Midbrain (tissue), 1 donor: ENCODE measurements around the gene OLIG3.

Experiments used
- DNase-seq: peaks from one replicate; lab custom pipeline; 2025; lab: John Stamatoyannopoulos, UW

OLIG3 gene

GRCh38 chr6:137496368-137496767 is 2.2 kb upstream of the OLIG3 start:
- DNase-seq: no peak

- DNase-seq: no peak
These were observed 1.6 kb upstream of the OLIG3 start for GRCh38 chr6:137495703-137496336.

- no peak for DNase-seq
These were observed 951 bp upstream of the OLIG3 start for GRCh38 chr6:137494988-137495702.

GRCh38 chr6:137493218-137494038 is 766 bp downstream of the OLIG3 start:
- no peak for DNase-seq

GRCh38 chr6:137492289-137493217 is 1.6 kb downstream of the OLIG3 start:
- no peak for DNase-seq

- no peak for DNase-seq
These were observed 2.7 kb downstream of the OLIG3 start for GRCh38 chr6:137491478-137491877.

- DNase-seq: no peak
These were observed 3.2 kb downstream of the OLIG3 start for GRCh38 chr6:137490961-137491360.

GRCh38 chr6:137490006-137490905 is 3.9 kb downstream of the OLIG3 start:
- DNase-seq: no peak

DNA sequence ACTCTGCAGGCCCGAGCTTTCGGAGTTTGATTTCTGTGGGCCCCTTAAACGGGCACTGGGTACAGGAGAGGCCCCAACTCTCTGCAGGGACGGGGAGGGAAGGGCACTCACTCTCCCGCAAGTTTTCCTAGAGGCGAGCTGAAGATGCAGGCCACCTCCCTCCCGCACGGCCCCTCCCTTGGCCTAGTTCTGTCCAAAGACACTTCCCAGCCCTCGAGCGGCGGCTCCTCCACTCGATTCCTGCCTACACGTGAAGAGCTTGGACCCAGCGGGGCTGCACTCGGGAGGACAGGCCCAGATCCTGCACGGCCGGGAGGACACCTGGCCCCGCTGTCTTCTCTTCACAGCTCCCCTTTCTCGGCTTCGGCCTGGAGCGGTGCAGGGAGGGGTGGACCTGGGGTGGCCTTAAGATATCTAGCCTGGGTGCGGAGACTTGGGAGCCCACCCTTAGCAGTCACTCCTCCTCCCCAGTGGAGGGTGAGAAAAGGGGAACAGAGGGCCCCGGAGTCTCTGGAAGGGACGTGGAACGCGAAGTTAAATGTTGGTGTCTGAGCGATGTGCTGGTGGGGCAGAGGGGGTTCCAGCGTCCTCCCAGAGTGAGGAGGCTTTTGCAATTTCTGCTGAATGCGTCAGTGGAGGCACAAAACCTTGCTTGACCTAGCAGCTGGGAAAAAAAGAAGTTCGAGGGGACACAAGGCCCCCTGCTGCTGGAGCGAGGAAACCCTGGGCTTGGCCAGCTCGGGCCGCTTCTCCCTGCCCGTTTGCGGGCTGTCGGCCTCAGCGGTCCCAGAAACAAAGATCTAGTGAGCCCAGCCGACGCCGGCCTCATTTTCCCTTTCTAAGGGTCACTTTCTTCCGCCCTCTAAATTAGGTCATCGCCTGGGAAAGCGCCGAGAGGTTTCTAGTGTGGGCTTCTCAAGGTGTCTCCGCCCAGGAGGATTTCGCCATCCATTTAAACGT is 4.9 kb downstream of the OLIG3 start:
- no peak for DNase-seq

- no peak for DNase-seq
These were observed 5.8 kb downstream of the OLIG3 start for GRCh38 chr6:137488150-137489045.

DNA sequence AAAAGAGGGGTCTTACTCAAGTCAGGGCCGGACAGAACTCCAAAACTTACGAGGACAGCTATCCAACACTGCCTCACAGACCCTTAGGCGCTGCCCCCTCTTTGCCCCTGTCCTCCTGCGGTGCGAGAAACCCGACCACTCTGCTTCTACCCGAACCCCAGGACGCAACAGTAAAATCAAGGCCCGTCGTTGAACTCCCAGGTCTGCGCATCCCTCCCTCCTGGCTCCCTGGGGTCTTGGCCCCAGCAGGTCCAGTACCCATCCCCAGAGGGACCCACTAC is 6.4 kb downstream of the OLIG3 start:
- DNase-seq: no peak

GRCh38 chr6:137487181-137487868 is 6.9 kb downstream of the OLIG3 start:
- no peak for DNase-seq

DNA sequence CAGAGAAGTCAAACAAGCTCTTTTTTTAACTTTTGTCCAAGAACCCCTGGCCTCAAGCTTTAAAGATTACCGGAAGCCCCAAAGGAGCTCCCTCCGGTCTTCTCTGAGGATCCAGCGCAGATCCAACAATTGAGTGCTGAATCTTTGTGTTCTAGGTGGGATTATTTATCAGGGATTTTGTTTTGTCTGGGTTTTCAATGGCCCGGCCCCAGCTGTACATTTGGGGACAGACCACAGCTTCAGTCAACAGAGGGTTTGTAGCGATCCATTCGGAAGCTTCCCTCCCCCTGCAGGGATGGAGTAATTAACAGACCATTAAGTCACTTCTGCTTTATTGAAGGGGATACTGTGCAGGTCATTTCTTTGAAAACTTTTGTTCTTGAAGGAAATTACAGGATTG is 7.8 kb downstream of the OLIG3 start:
- no peak for DNase-seq

- DNase-seq: no peak
These were observed 13.8 kb downstream of the OLIG3 start for GRCh38 chr6:137480431-137480830.

DNA sequence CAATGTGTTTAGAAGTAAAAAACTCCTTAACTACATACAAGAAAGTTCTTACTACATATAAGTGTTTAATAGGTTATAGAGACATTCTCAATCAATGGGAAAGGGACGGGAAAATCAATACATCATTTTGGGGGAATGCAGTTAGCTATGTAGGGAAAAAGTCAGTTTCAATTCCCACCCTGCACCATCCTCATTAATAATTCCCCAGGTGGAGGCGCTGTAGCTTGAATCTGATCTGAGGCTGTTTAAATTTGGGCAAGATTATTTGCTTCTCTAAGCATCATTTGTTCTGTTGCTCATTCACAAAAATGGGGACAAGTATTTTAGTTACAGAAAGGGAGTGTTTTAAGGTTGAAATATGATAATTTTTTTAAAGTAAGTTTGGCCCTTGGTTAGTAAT is 19.1 kb downstream of the OLIG3 start:
- no peak for DNase-seq

DNA sequence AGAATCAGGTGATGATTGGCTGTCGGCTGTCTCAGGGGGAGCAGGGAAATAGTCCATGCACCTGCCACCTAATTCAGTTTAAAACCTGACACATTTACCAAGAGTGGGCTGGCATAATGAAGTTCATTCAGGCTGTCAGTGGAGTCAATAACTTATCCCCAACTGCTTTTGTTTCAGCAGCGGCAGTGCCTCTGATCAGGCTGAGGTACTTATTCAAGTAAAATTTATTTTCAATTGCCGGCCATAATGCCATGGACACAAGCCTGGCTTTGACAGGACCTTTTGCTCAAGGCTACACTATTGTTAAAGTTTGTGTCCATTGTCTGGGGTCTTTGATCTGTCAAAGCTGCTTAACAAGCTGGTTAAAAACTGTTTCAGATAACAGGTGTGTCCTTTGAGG is 20.6 kb downstream of the OLIG3 start:
- no peak for DNase-seq

DNA sequence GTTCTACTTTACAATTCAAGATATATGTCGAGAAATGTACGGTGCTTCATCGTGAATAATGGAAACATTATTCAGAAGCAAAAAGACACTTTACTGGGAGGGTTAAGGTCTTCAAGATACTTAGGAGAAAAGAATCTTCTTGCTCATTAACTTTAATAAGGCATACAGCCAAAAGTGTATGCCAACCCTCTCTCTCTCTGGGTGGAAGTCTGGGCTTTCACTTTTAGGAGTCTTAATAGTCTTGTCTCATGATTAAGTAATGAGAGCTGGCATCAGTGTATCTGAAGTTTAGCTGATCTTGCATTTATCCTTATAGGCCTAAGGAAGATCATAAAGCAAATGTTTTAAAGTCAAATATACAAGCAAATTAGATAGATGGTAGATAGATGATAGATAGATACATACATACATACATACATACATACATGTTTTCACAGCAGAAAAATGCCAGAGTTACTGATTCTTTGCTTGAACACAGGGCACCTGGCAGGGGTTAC is 21.5 kb downstream of the OLIG3 start:
- no peak for DNase-seq

DNA sequence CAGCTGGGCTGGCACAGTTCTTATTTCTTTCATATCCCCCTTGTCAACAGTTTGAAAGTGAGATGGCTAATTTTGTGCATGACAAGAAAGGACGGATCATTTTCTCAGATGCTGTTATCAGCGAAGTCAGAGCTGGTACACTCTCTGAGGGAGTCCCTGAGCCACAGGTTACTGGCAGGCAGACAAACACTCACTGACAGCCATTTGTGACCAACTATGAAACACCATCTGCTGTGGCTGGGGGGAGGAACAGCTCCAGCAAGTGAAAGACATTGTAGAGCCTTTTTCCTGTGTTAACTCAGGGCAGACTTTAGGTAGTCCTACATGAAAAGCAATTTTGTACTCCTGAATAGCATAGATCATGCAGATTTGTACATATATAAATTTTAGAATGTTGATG is 22.2 kb downstream of the OLIG3 start:
- DNase-seq: no peak
